Lower leg skin (tissue), 4 donors: ENCODE data around the gene GLTP. TPM values are rescaled to one million over a fixed set of nuclear protein-coding genes. Genes with fewer than 3 reads are reported as not detected.

Experiments used
- DNase-seq, 2 donors: peaks; one replicate each; pipeline ENCODE4 v3.0.0-alpha.2; 2019; ENCODE audit warnings: low spot score in 2 of 2
- H3K4me3 ChIP-seq: fragments of 200-600 bp; sonication (generic); 2 replicates; pipeline ENCODE4 v1.5.1; 2017; ENCODE audit warnings: mild to moderate bottlenecking, low read depth; ENCODE audit not compliant: poor library complexity, severe bottlenecking
- CTCF ChIP-seq, 3 donors: fragments of 450-650 bp; IDR thresholded peaks; one replicate each; pipeline ENCODE4 v1.5.1; 2016; ENCODE audit warnings: antibody characterized with exemption in 3 of 3, mild to moderate bottlenecking in 3 of 3, moderate library complexity in 2 of 3
- POLR2A ChIP-seq, 2 donors: fragments of 450-650 bp; IDR thresholded peaks; one replicate each; pipeline ENCODE4 v1.6.1; 2016 to 2017; ENCODE audit warnings: antibody characterized with exemption in 2 of 2, mild to moderate bottlenecking in 1 of 2, moderate library complexity in 1 of 2
- WGBS, 2 donors: methylation state at CpG; one replicate each; pipeline ENCODE4 v1.1.5; 2018; 5-methylcytosine and 5-hydroxymethylcytosine counted together
- intact Hi-C: fragments of 100-400 bp; cut with DNase I; formaldehyde crosslinking; loops from one replicate; pipeline ENCODE4 v1.15.0; 2023; ENCODE audit warnings: low total_unique reads
- total RNA-seq, 4 donors: library from RNA; depleted of rRNA; stranded (reverse); fragments of >200 nt; gene quantifications; one replicate each; pipeline ENCODE4 v1.1.0, GENCODE V29; 2016

Gene GLTP
- total RNA-seq, 4 donors from 2014 or later: 536 to 775 (median 660) TPM

GRCh38 chr12:109925185-109925840 lies 45.0 kb upstream of the GLTP start:
- no peak overlapping the region for H3K4me3 ChIP-seq
- no peak for DNase-seq
- TF ChIP-seq POLR2A (IDR thresholded peaks at IDR 0.05): no peak
- no peak for TF ChIP-seq CTCF (IDR thresholded peaks at IDR 0.05)
- WGBS, 2 donors: 78 to 81% methylated on average over 18 to 19 of the region's 20 CpGs
- intact Hi-C loops: no loop called here

GRCh38 chr12:109923481-109924245 lies 43.3 kb upstream of the GLTP start:
- WGBS, 2 donors: 77 to 81% methylated on average over 17 of the region's 17 CpGs
- intact Hi-C loops: no loop called here
- TF ChIP-seq POLR2A (IDR thresholded peaks at IDR 0.05) (no peak), CTCF (IDR thresholded peaks at IDR 0.05) (no peak)

GRCh38 chr12:109923038-109923437 lies 42.7 kb upstream of the GLTP start:
- WGBS, 2 donors: 76 to 87% methylated on average over 3 to 5 of the region's 5 CpGs
- no peak for DNase-seq
- intact Hi-C loops: no loop called here
- TF ChIP-seq POLR2A (IDR thresholded peaks at IDR 0.05) (no peak), CTCF (IDR thresholded peaks at IDR 0.05) (no peak)
- no peak overlapping the region for H3K4me3 ChIP-seq

More at GRCh38 chr12:109923481-109924245, 43.3 kb upstream of the GLTP start:
- no peak for DNase-seq
- H3K4me3 ChIP-seq: no peak overlapping the region

- no peak overlapping the region for H3K4me3 ChIP-seq
- no peak for DNase-seq
- no peak for TF ChIP-seq POLR2A (IDR thresholded peaks at IDR 0.05)
- no peak for TF ChIP-seq CTCF (IDR thresholded peaks at IDR 0.05)
- intact Hi-C loops: no loop called here
- WGBS, 2 donors: 70 to 73% methylated on average over 4 of the region's 4 CpGs
These were observed 41.6 kb upstream of the GLTP start for GRCh38 chr12:109921982-109922381.

- no peak for DNase-seq
- intact Hi-C loops: no loop called here
- H3K4me3 ChIP-seq: no peak overlapping the region
- TF ChIP-seq CTCF (IDR thresholded peaks at IDR 0.05) (no peak), POLR2A (IDR thresholded peaks at IDR 0.05) (no peak)
- WGBS, 2 donors: 84 to 87% methylated on average over 11 of the region's 11 CpGs
These were observed 40.0 kb upstream of the GLTP start for GRCh38 chr12:109920261-109920780.
